ENCODE measurements around the gene PLB1.
"Not testable (repeated sequence)": the region's sequence is repeated elsewhere in the genome, so short reads cannot be mapped to it uniquely, and the experiment has no call there.

Gene PLB1

DNA sequence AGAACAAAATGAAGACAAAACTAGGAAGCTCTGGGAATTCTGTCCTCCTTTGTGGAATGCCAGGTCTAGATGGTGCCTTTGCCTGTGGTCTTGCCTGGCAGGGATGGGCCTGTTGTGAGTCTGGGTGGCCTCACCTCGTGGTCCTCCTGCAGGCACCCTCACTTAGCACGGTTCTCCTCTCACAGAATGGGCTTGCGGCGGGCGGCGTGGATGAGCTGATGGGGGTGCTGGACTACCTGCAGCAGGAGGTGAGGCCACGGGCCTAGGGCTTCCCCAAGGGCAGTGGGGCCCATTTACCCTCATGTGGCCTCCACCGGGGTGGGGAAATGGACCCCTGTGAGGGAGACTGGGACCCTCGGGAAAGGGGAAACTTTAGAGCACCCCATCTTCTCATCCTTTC lies 42.3 kb downstream of the PLB1 start:
- DNase-seq (ENCODE audit: low read depth in 2 of 2), result no peak

DNA sequence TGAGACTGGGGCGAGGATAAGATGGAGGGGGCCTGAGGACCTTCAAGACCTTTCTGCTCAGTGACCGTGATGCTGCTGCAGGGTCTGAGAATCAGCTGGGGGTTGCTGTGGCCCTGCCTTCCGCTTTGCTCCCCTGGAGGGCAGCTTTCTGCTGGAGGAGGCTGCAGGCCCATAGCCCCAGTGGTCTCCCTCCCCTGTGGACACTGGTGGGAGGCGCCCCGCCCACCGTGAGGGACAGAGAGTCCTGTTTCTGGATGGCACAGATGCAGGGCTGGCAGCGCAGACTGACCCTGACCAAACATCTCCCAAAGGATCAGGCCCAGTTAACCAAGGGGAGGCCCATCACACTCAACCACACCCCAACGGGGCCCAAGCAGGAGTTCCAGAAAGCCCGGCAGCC lies 42.8 kb downstream of the PLB1 start:
- no peak for DNase-seq (ENCODE audit: low read depth in 2 of 2)

DNA sequence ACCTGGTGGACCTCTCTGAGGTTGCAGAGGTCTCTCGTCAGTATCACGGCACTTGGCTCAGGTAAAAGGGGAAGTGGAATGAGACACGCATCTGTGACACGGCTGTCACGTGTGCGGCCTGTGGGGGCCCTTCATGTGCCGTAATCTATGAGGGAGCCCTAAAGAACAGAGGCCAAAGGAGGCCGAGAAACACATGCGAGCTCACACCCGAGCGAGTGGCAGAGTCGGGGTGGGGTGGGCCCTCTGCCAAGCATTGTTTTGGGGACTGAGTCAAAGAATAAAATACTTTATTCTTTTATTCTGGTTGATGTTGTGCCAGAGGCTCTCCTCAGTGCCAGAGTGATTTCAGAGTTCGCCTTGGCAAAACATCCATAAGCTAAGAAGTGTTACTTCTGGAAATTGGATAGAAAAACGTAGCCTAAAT lies 43.3 kb downstream of the PLB1 start:
- no peak for DNase-seq (ENCODE audit: low read depth in 2 of 2)

DNA sequence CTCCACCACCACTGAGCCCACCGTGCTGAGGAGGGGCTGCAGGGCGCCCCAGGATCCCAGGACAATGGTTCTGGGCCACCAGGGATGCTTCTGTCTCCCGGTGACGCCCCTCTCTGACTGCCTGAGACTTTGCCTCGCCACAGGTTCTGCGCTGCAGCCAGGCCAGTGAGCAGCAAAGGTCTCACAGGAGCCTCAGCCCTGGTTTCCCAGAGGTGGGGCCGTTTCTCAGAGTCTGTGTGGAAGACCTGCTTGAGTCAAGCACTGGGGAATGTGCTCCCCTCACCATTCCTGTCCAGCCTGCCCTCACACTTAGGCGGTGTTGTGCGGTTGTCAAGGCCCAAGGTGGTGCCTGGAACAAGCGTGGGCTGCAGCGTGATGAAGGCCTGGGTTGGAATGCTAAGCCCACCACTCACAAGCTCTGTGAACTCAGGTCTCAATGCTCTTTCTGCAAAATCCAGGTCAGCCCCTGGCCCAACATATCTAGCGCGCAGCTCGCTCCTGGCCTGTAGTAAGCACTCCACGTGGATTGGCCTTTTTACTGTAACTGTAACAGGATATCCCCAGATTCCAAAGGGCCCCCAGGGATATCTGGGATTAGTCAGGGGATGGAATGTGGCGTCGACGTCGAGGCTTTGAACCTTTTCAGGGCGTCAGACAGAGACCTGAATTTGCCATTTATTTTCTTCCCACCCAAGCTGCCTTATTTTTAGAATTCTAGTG lies 47.6 kb downstream of the PLB1 start:
- no peak for DNase-seq (ENCODE audit: low read depth in 2 of 2)

DNA sequence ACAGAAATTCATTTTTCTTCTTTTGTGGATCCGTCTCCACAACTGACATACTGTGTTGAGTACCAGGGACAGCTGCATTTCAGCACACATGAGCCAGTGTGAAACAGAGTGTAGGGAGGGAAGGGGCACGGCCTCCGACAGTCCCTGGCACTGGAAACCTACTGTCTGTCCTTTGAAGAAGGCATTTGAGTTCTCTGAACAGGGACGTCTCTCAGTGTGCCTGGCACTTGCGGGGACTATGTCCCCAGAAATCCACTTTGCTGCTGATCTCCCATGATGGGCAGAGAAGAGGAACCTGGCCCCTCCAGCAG lies 48.1 kb downstream of the PLB1 start:
- no peak for DNase-seq (ENCODE audit: low read depth in 2 of 2)

DNA sequence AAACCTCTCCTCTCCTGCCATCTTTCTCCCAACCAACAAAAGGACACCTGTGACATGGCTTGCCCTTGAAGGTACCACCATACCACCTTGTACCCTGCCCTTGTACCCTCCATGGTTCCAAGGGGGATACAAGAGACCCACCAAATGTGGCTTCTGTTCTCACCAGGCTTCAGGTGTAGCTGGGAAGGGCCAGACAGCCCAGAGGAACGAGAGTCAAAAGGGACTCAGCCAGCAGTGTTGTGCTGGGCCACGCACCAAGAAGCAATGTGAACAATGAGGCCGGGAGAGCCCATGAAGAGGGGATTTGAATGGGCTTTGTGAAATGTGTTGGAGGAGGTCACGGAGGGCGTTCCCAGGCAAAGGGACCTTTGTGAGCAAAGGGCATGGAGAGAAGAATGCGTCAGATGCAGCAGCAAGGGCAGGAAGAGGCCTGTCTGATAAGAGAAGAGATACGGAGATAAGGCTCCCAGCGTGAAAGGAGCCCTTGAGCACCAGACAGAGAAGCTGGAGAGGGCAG lies 48.6 kb downstream of the PLB1 start:
- no peak for DNase-seq (ENCODE audit: low read depth in 2 of 2)

DNA sequence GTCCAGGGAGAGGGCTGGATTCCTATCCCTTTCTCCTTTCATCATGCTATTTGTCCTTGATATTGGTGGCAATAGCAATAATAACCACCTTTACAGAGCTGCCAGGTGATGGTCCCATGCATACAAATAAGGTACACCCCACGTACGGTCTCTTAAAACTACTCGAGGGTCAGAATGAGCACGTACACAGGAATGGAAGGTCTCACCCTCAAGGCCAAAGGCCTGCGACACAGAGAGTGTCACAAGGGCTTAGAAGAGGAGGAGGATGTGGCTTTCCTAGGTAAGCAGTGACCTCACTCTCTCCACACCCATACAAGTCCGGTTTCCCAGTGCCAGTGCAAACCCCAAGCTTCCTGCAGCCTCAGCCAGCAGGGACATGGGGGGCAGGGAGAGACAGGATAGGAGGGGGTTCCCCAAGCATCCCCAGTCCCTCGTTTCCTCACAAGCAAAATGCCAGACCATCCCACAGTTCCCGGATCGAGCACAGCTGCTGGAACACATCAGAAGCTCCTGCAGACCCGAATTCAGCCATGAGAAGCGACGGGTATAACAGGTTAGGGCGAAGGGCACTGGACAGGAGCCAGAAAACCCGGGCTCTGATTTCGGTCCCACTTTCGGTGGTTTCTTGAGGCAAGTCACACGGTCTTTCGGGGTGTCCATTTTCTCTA lies 49.2 kb downstream of the PLB1 start:
- DNase-seq (ENCODE audit: low read depth in 2 of 2), result no peak

DNA sequence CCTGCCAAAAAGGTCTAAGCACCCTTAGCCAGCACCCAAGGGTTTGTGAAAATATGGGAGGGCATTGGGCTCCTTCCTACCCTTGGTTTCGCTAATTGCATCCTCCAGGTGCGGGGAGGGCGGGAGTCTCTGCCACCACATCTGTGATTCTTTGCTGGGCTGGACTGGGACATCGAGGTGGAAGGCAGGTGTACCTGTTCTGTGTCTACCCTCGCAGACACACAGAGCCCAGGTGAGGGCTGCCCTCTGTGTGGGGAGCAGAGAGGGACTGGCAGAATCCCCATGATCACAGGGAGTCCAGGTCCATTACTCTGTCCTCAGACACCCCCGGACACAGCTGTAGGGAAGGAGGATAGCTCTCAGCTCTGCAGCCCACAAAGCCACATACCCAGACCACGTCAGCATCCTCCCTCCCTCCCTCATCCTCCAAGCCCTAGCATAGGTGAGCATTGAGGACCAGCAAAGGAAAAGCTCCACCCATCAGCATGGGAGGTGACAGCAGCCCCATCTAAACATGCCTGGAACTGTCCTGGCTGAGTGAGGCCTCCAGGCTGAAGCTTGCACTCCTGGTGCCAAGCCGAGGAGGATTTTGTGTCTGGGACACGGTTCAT lies 49.8 kb downstream of the PLB1 start:
- no peak for DNase-seq (ENCODE audit: low read depth in 2 of 2)

DNA sequence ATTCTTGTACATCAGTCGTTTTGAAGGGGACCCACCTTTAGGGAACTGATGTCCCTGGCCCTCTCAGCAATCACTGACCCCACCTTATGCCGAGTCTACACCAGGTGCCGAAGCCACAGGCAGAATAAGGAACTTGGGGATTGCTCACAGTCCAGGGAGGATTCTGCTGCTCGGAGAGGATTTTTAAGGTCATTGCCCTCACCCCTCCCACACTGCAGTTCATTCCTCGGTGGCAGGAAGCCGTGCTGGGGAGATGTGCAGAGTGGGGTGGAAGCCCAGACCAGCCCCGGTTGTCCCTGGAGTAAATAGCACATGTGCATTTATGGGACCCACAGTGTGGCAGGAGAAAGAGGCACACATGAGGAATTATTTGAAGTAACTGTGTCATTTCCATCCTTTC lies 50.4 kb downstream of the PLB1 start:
- DNase-seq (ENCODE audit: low read depth in 2 of 2), result no peak

DNA sequence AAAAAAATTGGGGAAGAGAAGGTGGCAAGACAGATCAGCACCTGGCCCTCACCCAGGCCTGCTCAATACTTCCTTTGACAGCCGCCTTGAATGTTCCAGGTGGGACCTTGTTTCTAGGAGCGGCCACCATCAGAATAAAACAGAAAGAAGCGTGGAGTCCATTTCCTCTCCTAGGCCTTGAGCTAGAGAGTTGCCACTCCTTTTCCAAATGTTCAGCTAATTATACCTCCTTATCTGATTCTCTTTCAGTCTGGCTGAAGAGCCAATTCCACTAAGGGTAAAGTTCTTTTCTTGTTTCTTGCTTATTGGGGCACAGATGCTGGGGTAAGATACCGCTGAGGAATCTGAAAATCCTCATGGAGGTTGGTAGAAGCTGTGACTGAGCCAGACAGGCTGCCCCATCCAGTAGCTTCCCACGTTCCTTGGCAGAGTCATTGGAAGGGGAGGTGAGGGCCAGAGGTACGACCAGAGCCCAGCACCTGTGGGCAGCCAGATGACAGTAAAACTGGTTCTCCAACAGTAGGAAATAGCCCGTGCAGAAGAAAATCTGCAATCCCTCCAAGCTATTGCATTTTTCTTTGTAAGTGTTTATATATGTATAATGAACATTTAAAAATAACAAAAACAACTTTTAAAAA lies 51.5 kb downstream of the PLB1 start:
- no peak for DNase-seq (ENCODE audit: low read depth in 2 of 2)

DNA sequence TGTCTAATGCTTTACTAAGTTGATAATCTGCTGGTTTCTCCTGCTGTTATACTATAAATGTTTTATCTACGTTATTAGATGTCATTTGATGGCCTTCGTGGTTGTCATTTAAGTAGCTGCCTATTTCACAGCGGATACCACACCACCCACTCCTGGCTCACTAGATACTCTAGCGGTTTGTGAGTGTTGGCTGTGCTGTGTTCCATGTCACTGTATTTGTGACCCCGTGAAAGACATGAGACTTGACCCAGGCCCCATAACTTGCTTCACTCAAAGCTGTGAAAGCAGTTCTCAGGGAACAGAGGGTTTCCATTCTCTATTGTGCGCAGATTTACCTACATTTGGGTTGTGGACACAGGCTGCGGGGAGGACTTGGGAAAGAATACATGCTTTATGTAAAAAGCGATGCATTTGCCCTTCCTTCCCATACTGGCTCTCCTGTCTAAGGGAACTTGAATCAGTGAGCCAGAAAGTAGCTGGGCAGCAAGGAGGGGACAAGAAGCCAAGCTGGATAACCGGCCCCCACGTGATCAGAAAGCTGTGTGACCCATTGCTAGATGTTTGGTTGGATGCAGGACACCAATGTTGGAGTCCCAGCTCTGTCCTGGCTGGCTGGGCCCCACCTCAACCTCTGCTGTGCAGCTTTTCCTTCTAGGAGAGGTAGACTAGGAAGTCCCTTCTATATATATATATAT lies 52.2 kb downstream of the PLB1 start:
- DNase-seq (ENCODE audit: low read depth in 2 of 2), result no peak

DNA sequence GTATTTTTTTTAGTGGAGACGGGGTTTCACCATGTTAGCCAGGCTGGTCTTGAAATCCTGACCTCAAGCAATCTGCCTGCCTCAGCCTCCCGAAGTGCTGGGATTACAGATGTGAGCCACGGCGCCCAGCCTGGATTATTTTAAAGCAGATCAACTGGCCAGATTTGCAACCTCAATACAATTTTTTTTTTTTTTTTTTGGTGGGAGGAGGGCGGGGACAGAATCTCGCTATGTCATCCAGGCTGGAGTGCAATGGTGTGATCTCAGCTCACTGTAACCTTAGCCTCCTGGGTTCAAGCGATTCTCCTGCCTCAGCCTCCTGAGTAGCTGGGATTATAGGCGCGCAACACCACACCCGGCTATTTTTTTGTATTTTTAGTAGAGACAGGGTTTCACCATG lies 54.5 kb downstream of the PLB1 start:
- not testable (repeated sequence) for DNase-seq (ENCODE audit: low read depth in 2 of 2)

DNA sequence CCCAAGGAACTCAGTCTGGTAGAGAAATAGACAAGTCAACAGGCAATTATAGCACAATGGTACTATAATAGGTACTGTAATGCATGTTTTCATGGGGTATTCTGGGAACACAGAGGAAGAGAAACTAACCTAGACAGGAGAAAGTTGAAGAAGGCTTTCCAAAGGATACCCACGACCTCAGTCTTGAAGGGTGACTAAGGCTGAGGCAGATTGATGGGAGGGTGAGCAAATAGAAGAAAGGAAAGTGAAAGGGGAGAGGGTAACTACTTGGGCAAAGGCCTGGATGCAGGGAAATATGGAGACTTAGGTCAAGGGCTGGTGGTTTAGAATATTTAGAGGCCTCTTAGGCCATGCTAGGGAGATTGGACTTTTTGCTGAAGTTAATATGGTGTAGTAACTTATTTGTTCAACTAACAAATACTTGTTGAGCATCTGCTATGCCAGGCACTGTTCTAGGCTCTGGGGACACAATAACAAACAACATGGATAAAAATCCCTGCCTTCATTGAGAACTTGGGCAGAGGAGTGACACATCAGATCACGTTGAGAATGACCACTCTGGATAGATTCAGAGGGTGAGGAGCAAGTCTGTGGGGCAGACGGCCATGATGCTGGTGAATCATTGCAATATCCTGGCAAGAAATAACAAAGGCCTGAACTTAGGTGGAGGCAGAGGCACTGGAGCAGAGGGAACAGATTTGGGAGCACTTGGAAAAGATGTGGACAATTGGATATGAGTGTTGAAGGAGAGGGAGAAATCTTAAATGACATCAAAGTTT lies 56.4 kb downstream of the PLB1 start:
- no peak for DNase-seq (ENCODE audit: low read depth in 2 of 2)

DNA sequence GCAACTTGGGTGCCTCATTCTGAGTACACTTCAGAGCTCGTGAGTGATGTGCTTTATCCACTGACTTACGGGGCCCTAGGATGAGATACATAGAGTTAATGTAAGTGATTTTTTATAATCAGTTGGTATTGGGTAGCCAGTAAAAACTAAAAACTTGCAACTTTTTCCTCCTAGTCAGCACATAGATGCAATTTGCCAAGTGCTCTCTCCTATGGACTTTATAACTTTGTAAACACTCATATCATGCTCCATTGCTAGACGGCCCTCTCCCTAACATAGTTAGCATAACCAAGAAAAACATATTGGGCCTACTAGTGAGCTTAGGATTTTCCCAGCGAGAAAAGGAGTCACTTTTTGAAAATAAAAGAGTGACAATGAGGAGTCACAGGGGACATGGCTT lies 60.4 kb downstream of the PLB1 start:
- DNase-seq (ENCODE audit: low read depth in 2 of 2), result no peak

DNA sequence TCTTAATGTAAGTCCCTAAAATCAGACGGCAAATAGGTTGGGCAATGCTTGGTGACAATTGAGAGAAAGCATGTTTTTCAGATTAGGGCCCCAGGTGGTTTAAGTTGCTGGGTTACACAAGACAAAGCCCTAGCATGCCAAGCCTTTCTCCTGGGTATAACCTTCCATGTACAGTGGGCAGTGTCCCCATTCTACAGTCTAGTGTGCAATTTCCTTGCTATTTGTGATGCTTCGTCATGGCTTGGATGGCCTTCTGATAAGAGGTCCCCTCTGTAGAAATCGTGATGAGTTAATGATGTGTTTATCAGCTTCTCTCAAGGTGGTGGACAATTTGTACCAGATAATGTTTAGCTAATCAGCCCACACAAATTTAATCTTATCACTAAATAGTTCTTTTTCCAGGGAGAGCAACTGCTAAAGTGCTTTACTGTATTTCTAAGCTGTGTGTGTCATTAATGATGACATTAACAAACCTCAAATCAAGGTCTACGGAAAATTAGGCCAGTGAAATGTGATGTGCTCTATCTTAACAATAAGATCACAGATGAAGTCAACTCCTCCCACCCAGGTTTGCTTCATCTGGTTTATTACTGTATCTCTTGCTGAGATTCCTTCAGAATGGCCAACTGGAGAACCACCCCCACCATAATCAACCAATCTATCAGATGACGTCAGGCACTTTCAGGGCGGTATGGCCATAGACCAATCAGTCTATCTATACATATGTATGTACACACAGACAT lies 61.7 kb downstream of the PLB1 start:
- no peak for DNase-seq (ENCODE audit: low read depth in 2 of 2)

DNA sequence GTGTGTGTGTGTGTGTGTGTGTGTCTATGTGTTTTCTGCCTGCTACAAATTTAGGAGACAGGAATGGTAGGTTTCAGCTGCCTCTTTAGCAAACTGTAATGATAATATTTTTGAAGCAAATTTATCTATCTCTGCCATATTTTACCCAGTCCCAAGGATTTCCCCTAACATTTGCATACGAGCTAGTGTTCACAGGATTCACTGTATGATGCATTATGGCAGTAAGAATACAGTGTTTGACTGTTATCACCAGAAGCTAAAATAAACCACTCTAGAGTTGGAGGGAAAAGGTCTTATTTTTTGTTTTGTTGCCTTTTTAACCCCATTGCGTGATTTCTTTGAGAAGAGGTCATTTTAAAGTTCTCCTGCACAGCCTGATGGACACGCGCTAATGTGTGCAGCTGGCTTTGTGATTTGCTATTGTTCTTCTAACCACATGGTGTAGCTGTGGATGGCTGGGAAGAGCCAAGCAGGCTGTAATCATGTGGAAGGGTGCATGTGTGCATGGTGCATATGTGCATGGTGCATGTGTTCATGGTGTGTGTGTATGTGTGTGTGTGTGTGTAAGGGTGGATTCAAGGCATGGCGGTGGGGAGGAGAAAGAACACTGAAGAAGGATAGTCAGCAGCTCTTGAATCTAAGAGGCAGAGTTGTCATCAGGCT lies 62.4 kb downstream of the PLB1 start:
- DNase-seq (ENCODE audit: low read depth in 2 of 2), result no peak

DNA sequence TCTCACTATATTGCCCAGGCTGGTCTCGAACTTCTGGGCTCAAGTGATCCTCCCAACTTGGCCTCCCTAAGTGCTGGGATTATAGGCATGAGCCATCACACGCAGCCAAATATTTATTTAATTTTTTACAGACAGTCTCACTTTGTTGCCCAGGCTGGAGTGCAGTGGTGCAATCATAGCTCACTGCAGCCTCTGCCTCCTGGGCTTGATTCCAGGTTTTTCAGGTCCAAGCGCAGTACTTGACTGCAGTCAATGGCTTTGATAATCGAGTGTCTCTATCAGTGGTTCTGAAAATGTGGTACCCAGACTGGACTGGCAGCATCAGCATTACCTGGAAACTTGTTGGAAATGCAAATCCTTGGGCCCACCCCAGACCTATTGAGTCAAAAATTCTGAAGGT lies 63.1 kb downstream of the PLB1 start:
- DNase-seq (ENCODE audit: low read depth in 2 of 2), result no peak

DNA sequence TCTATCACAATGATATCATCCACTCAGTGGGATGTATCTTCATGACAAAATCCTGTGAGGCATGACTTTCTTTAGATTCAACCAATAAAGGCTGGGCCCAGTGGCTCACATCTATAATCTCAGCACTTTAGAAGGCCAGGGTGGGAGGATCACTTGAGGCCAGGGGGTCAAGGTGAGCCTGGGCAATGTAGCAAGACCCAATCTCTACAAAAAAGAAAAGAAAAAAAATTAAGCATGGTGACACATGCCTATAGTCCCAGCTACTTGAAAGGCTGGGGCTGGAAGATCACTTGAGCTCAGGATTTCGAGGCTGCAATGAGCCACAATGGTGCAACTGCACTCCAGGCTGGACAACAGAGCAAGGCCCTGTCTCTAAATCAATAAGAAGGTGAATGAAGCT lies 68.0 kb downstream of the PLB1 start:
- no peak for DNase-seq (ENCODE audit: low read depth in 2 of 2)

DNA sequence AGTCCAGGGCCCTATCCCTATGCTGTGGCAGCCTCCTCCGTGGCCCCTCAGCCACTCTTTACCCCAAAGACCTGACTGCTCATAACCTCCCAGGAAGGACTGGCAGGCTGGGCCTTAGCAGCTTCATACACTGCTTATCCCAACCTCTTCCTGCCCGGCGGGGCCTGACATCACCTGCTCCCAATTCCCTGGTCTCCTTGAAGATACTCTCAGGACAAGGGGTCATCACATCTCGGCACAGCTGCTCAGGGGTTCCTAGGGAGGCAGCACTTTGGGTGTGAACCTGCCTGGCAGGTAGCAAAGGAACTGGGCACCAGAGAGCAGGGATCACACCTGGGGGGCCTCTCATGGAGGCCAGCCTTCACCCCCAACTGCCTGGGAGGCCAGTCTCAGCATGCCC lies 68.5 kb downstream of the PLB1 start:
- DNase-seq (ENCODE audit: low read depth in 2 of 2), result no peak

DNA sequence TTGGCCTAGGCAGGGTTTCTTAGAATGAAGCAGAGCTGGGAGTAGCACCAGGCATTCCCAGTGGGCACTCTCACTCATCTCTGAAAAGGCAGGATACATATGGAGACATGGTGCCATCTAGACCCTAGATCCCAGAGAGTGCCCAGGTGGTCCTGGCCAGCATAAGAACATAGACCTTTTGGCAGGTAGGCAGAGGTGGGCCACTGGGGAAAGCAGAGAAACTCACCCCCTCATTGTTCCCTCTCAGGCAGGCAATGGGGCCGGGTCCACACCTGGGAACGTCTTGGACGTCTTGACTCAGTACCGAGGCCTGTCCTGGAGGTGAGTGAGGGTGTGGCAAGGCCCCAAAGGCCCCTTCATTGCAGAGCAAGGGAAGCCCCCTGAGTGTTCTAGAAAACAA lies 69.2 kb downstream of the PLB1 start:
- no peak for DNase-seq (ENCODE audit: low read depth in 2 of 2)
